Ascending aorta (tissue), 2 donors: ENCODE results near the gene MKNK2. TPM values are rescaled to one million over a fixed set of nuclear protein-coding genes. Genes with fewer than 3 reads are reported as not detected.

Source experiments
- DNase-seq, 2 donors: peaks; one replicate each; pipeline ENCODE4 v3.0.0-alpha.2; 2019; ENCODE audit warnings: low spot score in 2 of 2
- H3K27ac ChIP-seq, 2 donors: fragments of 200-600 bp; sonication (generic); one replicate each; pipeline ENCODE4 v1.5.1; 2016 to 2017; ENCODE audit warnings: mild to moderate bottlenecking in 1 of 2
- H3K27me3 ChIP-seq: fragments of 200-600 bp; sonication (generic); one replicate; pipeline ENCODE4 v1.5.1; 2017
- H3K36me3 ChIP-seq, 2 donors: fragments of 200-600 bp; sonication (generic); one replicate each; pipeline ENCODE4 v1.5.1; 2016
- H3K4me1 ChIP-seq, 2 donors: fragments of 200-600 bp; sonication (generic); one replicate each; pipeline ENCODE4 v1.5.1; 2016 to 2017; ENCODE audit warnings: mild to moderate bottlenecking in 1 of 2
- H3K4me3 ChIP-seq, 2 donors: fragments of 200-600 bp; sonication (generic); one replicate each; pipeline ENCODE4 v1.5.1; 2016 to 2017; ENCODE audit warnings: mild to moderate bottlenecking in 1 of 2
- H3K9me3 ChIP-seq, 2 donors: fragments of 200-600 bp; sonication (generic); one replicate each; pipeline ENCODE4 v1.5.1; 2016
- intact Hi-C: fragments of 100-400 bp; cut with DNase I; formaldehyde crosslinking; loops from one replicate; pipeline ENCODE4 v1.15.1; 2023
- total RNA-seq: library from RNA; depleted of rRNA; stranded (reverse); fragments of >200 nt; gene quantifications from one replicate; pipeline ENCODE4 v1.1.0, GENCODE V29; 2016
- TF ChIP-seq, protein P1 (sequence below), 3 experiments: fragments of 200-600 bp in 2 of 3; fragments of 450-650 bp in 1 of 3; sonication (generic) in 2 of 3; IDR thresholded peaks; one replicate each; pipeline ENCODE4 v1.5.1; 2016 to 2019; ENCODE audit warnings: antibody characterized with exemption in 3 of 3, mild to moderate bottlenecking in 1 of 3, moderate library complexity in 1 of 3

MKNK2 gene
- total RNA-seq, 1 donor from 2014 or later: 228 TPM

- peaks cover 47 to 56% of the 10 kb centered on the region in 2 donors for H3K36me3 ChIP-seq
- H3K27me3 ChIP-seq: no peaks in the 10 kb centered on the region
- H3K27ac ChIP-seq: peak overlapping the region; percentile 1 to 26
- no peak for DNase-seq
- intact Hi-C loops: no loop called here
- no peaks in the 10 kb centered on the region for H3K4me1 ChIP-seq
- no peaks in the 10 kb centered on the region for H3K9me3 ChIP-seq
- H3K4me3 ChIP-seq: no peak overlapping the region
- TF ChIP-seq, protein P1, sequence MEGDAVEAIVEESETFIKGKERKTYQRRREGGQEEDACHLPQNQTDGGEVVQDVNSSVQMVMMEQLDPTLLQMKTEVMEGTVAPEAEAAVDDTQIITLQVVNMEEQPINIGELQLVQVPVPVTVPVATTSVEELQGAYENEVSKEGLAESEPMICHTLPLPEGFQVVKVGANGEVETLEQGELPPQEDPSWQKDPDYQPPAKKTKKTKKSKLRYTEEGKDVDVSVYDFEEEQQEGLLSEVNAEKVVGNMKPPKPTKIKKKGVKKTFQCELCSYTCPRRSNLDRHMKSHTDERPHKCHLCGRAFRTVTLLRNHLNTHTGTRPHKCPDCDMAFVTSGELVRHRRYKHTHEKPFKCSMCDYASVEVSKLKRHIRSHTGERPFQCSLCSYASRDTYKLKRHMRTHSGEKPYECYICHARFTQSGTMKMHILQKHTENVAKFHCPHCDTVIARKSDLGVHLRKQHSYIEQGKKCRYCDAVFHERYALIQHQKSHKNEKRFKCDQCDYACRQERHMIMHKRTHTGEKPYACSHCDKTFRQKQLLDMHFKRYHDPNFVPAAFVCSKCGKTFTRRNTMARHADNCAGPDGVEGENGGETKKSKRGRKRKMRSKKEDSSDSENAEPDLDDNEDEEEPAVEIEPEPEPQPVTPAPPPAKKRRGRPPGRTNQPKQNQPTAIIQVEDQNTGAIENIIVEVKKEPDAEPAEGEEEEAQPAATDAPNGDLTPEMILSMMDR (IDR thresholded peaks at IDR 0.05): no peak
Observed at GRCh38 chr19:2081873-2082810, 31.1 kb upstream of the MKNK2 start.

DNA sequence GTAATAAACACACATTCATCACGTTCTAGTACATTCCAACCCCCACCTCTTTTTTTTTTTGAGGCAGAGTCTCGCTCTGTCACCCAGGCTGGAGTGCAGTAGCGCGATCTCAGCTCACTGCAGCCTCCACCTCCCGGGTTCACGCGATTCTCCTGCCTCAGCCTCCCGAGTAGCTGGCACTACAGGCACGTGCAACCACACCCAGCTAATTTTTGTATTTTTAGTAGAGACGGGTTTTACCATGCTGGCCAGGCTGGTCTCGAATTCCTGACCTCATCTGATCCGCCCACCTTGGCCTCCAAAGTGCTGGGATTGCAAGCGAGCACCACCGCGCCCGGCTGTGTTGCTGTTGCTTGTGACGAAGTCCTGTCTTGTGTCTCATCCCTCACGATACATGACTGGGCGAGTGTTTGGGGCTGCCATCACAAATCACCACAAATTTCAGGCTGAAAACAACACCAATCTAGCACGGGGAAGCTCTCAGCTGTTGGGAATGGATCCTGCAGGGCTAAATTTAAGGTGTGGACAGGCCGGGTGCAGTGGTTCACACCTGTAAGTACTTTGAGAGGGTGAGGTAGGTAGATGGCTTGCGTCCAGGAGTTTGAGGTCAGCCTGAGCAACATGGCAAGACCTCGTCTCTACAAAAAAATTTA lies 29.4 kb upstream of the MKNK2 start:
- H3K27ac ChIP-seq: no peak overlapping the region
- TF ChIP-seq, protein P1 (IDR thresholded peaks at IDR 0.05): no peak
- no peaks in the 10 kb centered on the region for H3K4me1 ChIP-seq
- no peak overlapping the region for H3K4me3 ChIP-seq
- H3K36me3 ChIP-seq: peaks cover 60 to 73% of the 10 kb centered on the region in 2 donors
- intact Hi-C loops: no loop called here
- H3K9me3 ChIP-seq: no peaks in the 10 kb centered on the region
- H3K27me3 ChIP-seq: no peaks in the 10 kb centered on the region
- no peak for DNase-seq

DNA sequence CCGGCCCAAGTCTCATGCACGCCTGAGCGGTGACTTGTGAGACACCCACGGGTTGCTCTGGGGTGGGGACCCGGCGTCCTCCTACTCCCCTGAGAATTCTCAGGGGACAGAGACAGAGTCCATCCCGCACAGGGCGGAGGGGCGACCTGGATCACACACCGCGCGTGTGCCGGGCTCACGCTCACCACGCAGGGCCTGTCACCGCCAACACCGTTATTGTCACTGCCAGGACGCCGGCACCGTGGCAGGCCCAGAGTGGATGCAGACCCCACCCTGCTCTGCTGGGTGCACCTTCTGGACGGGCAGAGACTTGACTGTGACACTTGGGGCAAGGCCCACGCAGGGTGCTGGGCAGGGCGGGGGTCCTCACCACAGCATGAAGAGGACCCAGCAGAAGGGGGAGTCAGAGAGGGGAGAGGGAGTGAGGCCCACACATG lies 28.8 kb upstream of the MKNK2 start:
- peaks cover 63 to 79% of the 10 kb centered on the region in 2 donors for H3K36me3 ChIP-seq
- DNase-seq: no peak
- intact Hi-C loops: no loop called here

DNA sequence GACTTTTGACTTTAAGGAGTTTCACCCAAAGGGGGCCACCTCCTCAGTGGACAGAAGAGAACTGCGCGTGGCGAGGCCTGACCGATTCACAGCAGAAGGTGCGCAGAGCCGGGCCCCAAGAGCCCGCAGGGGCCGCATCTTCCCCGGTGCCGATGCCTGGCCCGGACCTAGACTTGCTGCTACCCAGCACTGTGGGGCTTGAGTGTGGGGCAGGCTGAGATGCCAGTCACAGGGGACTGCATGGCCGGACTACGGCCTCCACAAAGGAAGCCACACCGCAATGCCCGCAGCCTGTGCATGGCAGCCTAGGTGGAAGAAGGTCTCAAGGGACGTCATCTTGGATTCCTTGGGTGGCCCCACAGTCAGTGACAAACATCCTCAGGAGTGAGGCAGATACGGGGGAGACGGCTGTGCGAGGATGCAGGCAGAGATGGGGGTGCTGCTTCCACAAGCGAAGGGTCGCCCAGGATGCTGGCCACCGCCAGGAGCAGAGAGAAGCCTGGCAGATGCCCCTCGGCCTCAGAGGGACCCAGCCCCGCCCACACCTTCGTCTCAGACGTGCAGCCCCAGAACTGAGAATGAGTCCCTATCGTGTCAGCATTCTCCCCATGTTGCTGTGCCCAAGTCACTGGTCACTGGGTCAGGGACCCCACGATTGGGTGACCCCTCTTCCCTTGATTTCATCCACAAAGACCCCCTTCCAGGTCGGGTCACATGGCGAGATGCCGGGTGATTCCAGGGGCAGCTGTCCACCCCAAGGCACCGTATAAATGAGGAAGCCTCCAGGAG lies 28.2 kb upstream of the MKNK2 start:
- Histone ChIP-seq H3K9me3 (no peaks in the 10 kb centered on the region), H3K27ac (no peak overlapping the region), H3K27me3 (no peaks in the 10 kb centered on the region), H3K4me1 (no peaks in the 10 kb centered on the region), H3K4me3 (no peak overlapping the region), H3K36me3 (peaks cover 65 to 80% of the 10 kb centered on the region in 2 donors)
- TF ChIP-seq, protein P1 (IDR thresholded peaks at IDR 0.05): no peak
- intact Hi-C loops: no loop called here
- DNase-seq: no peak

More for the DNA sequence above, 28.8 kb upstream of the MKNK2 start:
- H3K27ac ChIP-seq: no peak overlapping the region
- no peaks in the 10 kb centered on the region for H3K27me3 ChIP-seq
- H3K4me1 ChIP-seq: no peaks in the 10 kb centered on the region
- no peaks in the 10 kb centered on the region for H3K9me3 ChIP-seq
- TF ChIP-seq, protein P1 (IDR thresholded peaks at IDR 0.05): no peak
- H3K4me3 ChIP-seq: no peak overlapping the region

DNA sequence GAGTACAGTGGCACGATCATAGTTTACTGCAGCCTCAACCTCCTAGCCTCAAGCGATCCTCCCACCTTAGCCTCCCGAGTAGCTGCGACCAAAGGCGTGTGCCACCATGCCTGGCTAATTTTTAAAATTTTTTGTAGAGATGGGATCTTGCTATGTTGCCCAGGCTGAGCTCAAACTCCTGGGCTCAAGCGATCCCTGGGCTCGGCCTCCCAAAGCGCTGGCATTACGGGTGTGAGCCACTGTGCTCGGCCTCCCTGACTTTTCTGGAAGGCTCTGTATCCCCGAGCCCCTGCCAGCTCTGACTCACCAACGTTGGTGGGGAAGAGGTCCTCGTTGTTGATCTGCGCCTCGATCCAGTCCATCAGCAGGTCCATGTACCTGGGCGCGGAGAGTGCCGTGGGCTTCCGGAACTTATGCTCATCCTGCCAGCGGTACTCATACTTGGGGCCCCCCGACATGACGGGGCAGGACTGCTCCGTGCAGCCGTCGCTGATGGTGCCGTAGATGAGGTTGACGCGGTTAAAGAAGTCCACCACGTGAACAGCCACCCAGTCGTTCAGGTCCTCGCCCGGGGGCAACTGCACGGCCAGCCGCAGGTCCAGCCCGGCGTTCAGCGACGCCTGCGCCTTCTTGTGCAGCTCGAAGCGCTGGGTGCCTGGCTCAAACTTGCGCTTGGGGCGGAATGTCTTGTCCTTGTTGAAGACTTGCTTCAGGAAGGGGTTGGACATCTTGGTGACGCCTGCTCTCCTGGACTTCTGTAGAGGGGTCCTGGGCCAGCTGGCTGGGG lies 27.0 kb upstream of the MKNK2 start:
- intact Hi-C loops: no loop called here
- DNase-seq: no peak
- Histone ChIP-seq H3K27me3 (no peaks in the 10 kb centered on the region), H3K4me1 (no peaks in the 10 kb centered on the region), H3K4me3 (no peak overlapping the region), H3K36me3 (peaks cover 61 to 80% of the 10 kb centered on the region in 2 donors), H3K27ac (no peak overlapping the region), H3K9me3 (no peaks in the 10 kb centered on the region)
- TF ChIP-seq, protein P1 (IDR thresholded peaks at IDR 0.05): no peak
